GM19467 (cell line): ENCODE data around the gene MAD1L1.

Experiments
- ATAC-seq: cut with Tn5 transposase; IDR thresholded peaks from one replicate; pipeline ENCODE4 v1.9.1; 2021; ENCODE audit warnings: mild to moderate bottlenecking, moderate library complexity; ENCODE audit not compliant: unreplicated experiment

MAD1L1 gene

GRCh38 chr7:2242541-2243429, 10.0 kb upstream of the MAD1L1 start:
- ATAC-seq, result no peak

GRCh38 chr7:2241580-2242540, 9.1 kb upstream of the MAD1L1 start, which contains the start of the genes MRM2 and NUDT1:
Gene MRM2 (minus strand): TSS chr7:2242205. CDS start chr7:2242169, 36 bp downstream.
Gene NUDT1 (plus strand): TSS chr7:2242226. CDS start chr7:2244575, 2,349 bp downstream.
- peak; percentile 45 for ATAC-seq

- no peak for ATAC-seq
Measured at GRCh38 chr7:2239242-2239641, 6.5 kb upstream of the MAD1L1 start.

- peak; percentile 52 for ATAC-seq
Measured at GRCh38 chr7:2237109-2237602, 4.4 kb upstream of the MAD1L1 start.

- no peak for ATAC-seq
Measured at GRCh38 chr7:2233926-2234325, 1.2 kb upstream of the MAD1L1 start.

- ATAC-seq, result peak; percentile 26
Measured at GRCh38 chr7:2231992-2232765, 566 bp downstream of the MAD1L1 start.

- no peak for ATAC-seq
Measured at GRCh38 chr7:2230882-2231281, 1.9 kb downstream of the MAD1L1 start.

GRCh38 chr7:2230226-2230625, 2.5 kb downstream of the MAD1L1 start:
- no peak for ATAC-seq

GRCh38 chr7:2229467-2229866, 3.3 kb downstream of the MAD1L1 start:
- ATAC-seq, result no peak

- ATAC-seq, result no peak
Measured at GRCh38 chr7:2228921-2229320, 3.8 kb downstream of the MAD1L1 start.

GRCh38 chr7:2227699-2228098, 5.0 kb downstream of the MAD1L1 start:
- ATAC-seq, result no peak

- ATAC-seq, result no peak
Measured at GRCh38 chr7:2225830-2226229, 6.9 kb downstream of the MAD1L1 start.

- no peak for ATAC-seq
Measured at GRCh38 chr7:2225336-2225735, 7.4 kb downstream of the MAD1L1 start.

- ATAC-seq, result no peak
Measured at GRCh38 chr7:2224934-2225333, 7.8 kb downstream of the MAD1L1 start.

GRCh38 chr7:2224491-2224928, 8.2 kb downstream of the MAD1L1 start:
- ATAC-seq, result no peak

GRCh38 chr7:2223321-2223720, 9.4 kb downstream of the MAD1L1 start:
- no peak for ATAC-seq

GRCh38 chr7:2222516-2222915, 10.2 kb downstream of the MAD1L1 start:
- ATAC-seq, result no peak

- no peak for ATAC-seq
Measured at GRCh38 chr7:2220954-2221353, 11.8 kb downstream of the MAD1L1 start.

- no peak for ATAC-seq
Measured at GRCh38 chr7:2220506-2220905, 12.2 kb downstream of the MAD1L1 start.

- no peak for ATAC-seq
Measured at GRCh38 chr7:2220030-2220429, 12.7 kb downstream of the MAD1L1 start.
